Measurements from ENCODE around the gene HUNK. TPM values are rescaled to one million over a fixed set of nuclear protein-coding genes. Genes with fewer than 3 reads are reported as not detected.

HUNK gene
- total RNA-seq, 1 donor from 2014 or later = 1.9 TPM

- Histone ChIP-seq H3K36me3 (no peaks in the 10 kb centered on the region), H3K9me3 (no peaks in the 10 kb centered on the region), H3K4me1 (no peaks in the 10 kb centered on the region), H3K27ac (no peak overlapping the region), H3K4me3 (no peak overlapping the region), H3K27me3 (ENCODE audit: low read depth) (no peaks in the 10 kb centered on the region)
- no peak for TF ChIP-seq CTCF (IDR thresholded peaks at IDR 0.05)
- intact Hi-C loops (cut with DNase I) = no loop called here
- ATAC-seq (no peak), DNase-seq (no peak)
These were observed 44.3 kb downstream of the HUNK start for GRCh38 chr21:31917108-31917507.

- Histone ChIP-seq H3K9me3 (no peaks in the 10 kb centered on the region), H3K36me3 (no peaks in the 10 kb centered on the region), H3K27ac (no peak overlapping the region), H3K4me3 (no peak overlapping the region), H3K27me3 (ENCODE audit: low read depth) (no peaks in the 10 kb centered on the region), H3K4me1 (no peaks in the 10 kb centered on the region)
- ATAC-seq = no peak
- TF ChIP-seq CTCF (IDR thresholded peaks at IDR 0.05) = no peak
- intact Hi-C loops (cut with DNase I) = no loop called here
- no peak for DNase-seq
These were observed 45.5 kb downstream of the HUNK start for GRCh38 chr21:31918250-31918775.

- ATAC-seq = no peak
- no peaks in the 10 kb centered on the region for H3K27me3 ChIP-seq (ENCODE audit: low read depth)
These were observed 47.5 kb downstream of the HUNK start for GRCh38 chr21:31920275-31920674.

DNA sequence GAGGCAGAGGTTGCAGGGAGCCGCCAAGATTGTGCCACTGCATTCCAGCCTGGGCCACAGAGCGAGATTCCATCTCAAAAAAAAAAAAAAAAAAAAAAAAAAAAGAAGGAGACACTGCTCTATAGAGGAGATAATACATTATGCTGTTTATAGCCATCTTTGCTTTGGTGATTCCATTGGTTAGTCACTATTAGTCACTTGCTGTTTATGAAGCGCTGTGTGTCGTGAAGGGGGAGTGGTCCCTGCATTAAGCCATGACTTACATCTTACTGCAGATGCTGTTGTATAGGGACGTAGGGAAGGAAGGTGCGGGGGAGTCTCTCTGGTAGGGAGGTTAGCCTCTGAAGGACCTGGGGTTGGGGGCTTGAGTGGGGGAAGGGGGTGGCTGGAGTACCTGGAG is 48.3 kb downstream of the HUNK start:
- H3K27me3 ChIP-seq (ENCODE audit: low read depth) = no peaks in the 10 kb centered on the region
- intact Hi-C loops (cut with DNase I) = no loop called here
- no peak overlapping the region for H3K4me3 ChIP-seq
- DNase-seq (no peak), ATAC-seq (no peak)
- H3K27ac ChIP-seq = no peak overlapping the region
- TF ChIP-seq CTCF (IDR thresholded peaks at IDR 0.05) = no peak
- no peaks in the 10 kb centered on the region for H3K9me3 ChIP-seq
- no peaks in the 10 kb centered on the region for H3K4me1 ChIP-seq
- no peaks in the 10 kb centered on the region for H3K36me3 ChIP-seq

More at GRCh38 chr21:31920275-31920674, 47.5 kb downstream of the HUNK start:
- intact Hi-C loops (cut with DNase I) = no loop called here
- no peak for TF ChIP-seq CTCF (IDR thresholded peaks at IDR 0.05)
- H3K27ac ChIP-seq = no peak overlapping the region
- H3K9me3 ChIP-seq = no peaks in the 10 kb centered on the region
- H3K36me3 ChIP-seq = no peaks in the 10 kb centered on the region
- H3K4me1 ChIP-seq = no peaks in the 10 kb centered on the region
- no peak for DNase-seq
- H3K4me3 ChIP-seq = no peak overlapping the region

- intact Hi-C loops (cut with DNase I) = no loop called here
- H3K27me3 ChIP-seq (ENCODE audit: low read depth) = no peaks in the 10 kb centered on the region
- TF ChIP-seq CTCF (IDR thresholded peaks at IDR 0.05) = no peak
These were observed 50.1 kb downstream of the HUNK start for GRCh38 chr21:31922881-31923280.

DNA sequence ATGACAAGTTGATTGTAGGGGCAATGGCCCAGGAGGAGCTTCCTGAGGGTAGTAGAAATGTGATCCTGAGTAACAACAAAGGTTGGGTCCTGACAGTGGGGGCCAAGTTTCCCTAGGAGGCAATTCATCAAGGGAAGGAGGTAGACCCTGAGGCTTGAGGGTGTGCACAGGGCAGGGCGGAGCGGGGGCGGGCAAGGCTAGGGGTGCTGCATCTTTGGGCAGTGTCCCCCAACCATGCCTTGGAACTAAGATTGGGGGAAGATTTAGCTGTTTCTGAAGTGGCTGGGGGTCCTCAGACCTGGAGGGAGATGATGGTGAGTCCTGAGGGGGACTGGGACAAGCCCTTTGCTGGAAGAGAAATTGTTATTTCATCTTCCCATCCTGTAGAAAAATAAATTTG is 50.9 kb downstream of the HUNK start:
- no peak for TF ChIP-seq CTCF (IDR thresholded peaks at IDR 0.05)
- intact Hi-C loops (cut with DNase I) = no loop called here
- Histone ChIP-seq H3K27ac (no peak overlapping the region), H3K27me3 (ENCODE audit: low read depth) (no peaks in the 10 kb centered on the region), H3K9me3 (no peaks in the 10 kb centered on the region), H3K36me3 (no peaks in the 10 kb centered on the region), H3K4me1 (no peaks in the 10 kb centered on the region), H3K4me3 (no peak overlapping the region)
- ATAC-seq = no peak
- DNase-seq = no peak

More at GRCh38 chr21:31922881-31923280, 50.1 kb downstream of the HUNK start:
- no peak for ATAC-seq
- DNase-seq = no peak
- Histone ChIP-seq H3K4me1 (no peaks in the 10 kb centered on the region), H3K27ac (no peak overlapping the region), H3K4me3 (no peak overlapping the region), H3K9me3 (no peaks in the 10 kb centered on the region), H3K36me3 (no peaks in the 10 kb centered on the region)
